Right atrium auricular region (tissue), 2 donors: ENCODE data around the gene UMAD1. TPM values are rescaled to one million over a fixed set of nuclear protein-coding genes. Genes with fewer than 3 reads are reported as not detected.
A peak's percentile ranks its signal among the peaks of the same experiment; 100 is the strongest.

Experiments
- DNase-seq: peaks from one replicate; pipeline ENCODE4 v3.0.0-alpha.2; 2019; ENCODE audit warnings: low spot score
- H3K27ac ChIP-seq, 2 donors: fragments of 200-600 bp; sonication (generic); 1 replicate in 1 of 2; 2 replicates in 1 of 2; pipeline ENCODE4 v1.5.1; 2016 to 2019
- H3K27me3 ChIP-seq, 2 donors: fragments of 200-600 bp; sonication (generic); one replicate each; pipeline versions ENCODE4 v1.5.1 to v1.6.0; 2017 to 2019
- H3K36me3 ChIP-seq: fragments of 200-600 bp; sonication (generic); one replicate; pipeline ENCODE4 v1.5.1; 2016
- H3K4me1 ChIP-seq, 2 donors: fragments of 200-600 bp; sonication (generic); one replicate each; pipeline versions ENCODE4 v1.5.1 to v1.6.0; 2017 to 2019
- H3K4me3 ChIP-seq, 2 donors: fragments of 200-600 bp; sonication (generic); 1 replicate in 1 of 2; 2 replicates in 1 of 2; pipeline ENCODE4 v1.5.1; 2017 to 2019; ENCODE audit warnings: mild to moderate bottlenecking in 1 of 2, moderate library complexity in 1 of 2
- H3K9me3 ChIP-seq, 2 donors: fragments of 200-600 bp; sonication (generic); one replicate each; pipeline ENCODE4 v1.5.1; 2019
- total RNA-seq, 2 donors: library from RNA; depleted of rRNA; stranded (reverse); fragments of >200 nt; gene quantifications; one replicate each; pipeline ENCODE4 v1.1.0, GENCODE V29; 2016
- TF ChIP-seq, protein P1 (sequence below), 2 donors: fragments of 200-600 bp; sonication (generic); IDR thresholded peaks; one replicate each; pipeline ENCODE4 v1.5.1; 2019; ENCODE audit warnings: antibody characterized with exemption in 2 of 2

UMAD1 gene
- total RNA-seq, 2 donors from 2014 or later = 9.2 to 17.7 TPM

GRCh38 chr7:7694542-7694941 lies 54.0 kb downstream of the UMAD1 start:
- Histone ChIP-seq H3K9me3 (no peaks in the 10 kb centered on the region), H3K27ac (peak overlapping the region in 1 of 2 donors; percentile 63)
- DNase-seq = no peak

DNA sequence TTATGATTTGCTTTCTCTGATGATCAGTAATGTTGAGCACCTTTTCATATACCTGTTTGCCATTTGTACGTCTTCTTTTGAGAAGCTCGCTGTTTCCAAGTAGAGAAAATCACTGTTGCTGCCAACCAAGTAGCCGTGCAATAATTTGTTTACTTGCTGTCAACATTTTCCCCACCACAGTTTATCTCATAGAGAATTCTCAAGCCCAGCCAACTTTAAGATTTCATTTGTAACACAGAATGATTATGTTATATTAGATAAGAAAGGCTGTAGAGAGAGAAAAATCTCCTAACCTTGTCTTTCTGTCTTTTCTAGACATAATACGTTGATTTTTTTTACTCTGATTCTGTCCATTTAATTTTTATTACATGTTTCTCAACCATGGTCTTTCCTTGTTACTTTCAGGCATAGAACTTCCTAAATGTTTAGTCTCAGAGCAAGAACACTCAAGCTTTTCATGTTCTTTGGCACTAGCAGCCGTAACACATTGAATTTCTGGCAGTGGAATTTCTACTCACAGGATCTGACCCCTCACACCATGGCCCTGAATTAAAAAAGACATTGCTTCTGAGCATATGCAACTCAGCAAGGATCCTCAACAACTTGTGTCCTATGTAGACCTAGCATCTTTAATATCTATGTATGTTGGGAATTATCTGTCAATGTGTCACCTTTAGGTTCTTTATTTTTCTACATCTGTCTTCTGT lies 54.7 kb downstream of the UMAD1 start:
- Histone ChIP-seq H3K36me3 (no peaks in the 10 kb centered on the region), H3K4me1 (peaks cover 0 to 49% of the 10 kb centered on the region in 2 donors), H3K27ac (peak overlapping the region; percentile 52 to 63), H3K9me3 (no peaks in the 10 kb centered on the region), H3K27me3 (no peaks in the 10 kb centered on the region), H3K4me3 (peak overlapping the region in 1 of 2 donors; percentile 5)
- DNase-seq = no peak
- TF ChIP-seq, protein P1, sequence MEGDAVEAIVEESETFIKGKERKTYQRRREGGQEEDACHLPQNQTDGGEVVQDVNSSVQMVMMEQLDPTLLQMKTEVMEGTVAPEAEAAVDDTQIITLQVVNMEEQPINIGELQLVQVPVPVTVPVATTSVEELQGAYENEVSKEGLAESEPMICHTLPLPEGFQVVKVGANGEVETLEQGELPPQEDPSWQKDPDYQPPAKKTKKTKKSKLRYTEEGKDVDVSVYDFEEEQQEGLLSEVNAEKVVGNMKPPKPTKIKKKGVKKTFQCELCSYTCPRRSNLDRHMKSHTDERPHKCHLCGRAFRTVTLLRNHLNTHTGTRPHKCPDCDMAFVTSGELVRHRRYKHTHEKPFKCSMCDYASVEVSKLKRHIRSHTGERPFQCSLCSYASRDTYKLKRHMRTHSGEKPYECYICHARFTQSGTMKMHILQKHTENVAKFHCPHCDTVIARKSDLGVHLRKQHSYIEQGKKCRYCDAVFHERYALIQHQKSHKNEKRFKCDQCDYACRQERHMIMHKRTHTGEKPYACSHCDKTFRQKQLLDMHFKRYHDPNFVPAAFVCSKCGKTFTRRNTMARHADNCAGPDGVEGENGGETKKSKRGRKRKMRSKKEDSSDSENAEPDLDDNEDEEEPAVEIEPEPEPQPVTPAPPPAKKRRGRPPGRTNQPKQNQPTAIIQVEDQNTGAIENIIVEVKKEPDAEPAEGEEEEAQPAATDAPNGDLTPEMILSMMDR (IDR thresholded peaks at IDR 0.05) = no peak

More at GRCh38 chr7:7694542-7694941, 54.0 kb downstream of the UMAD1 start:
- Histone ChIP-seq H3K4me1 (peaks cover 0 to 49% of the 10 kb centered on the region in 2 donors), H3K4me3 (no peak overlapping the region), H3K36me3 (no peaks in the 10 kb centered on the region), H3K27me3 (no peaks in the 10 kb centered on the region)
- TF ChIP-seq, protein P1 (IDR thresholded peaks at IDR 0.05) = no peak

DNA sequence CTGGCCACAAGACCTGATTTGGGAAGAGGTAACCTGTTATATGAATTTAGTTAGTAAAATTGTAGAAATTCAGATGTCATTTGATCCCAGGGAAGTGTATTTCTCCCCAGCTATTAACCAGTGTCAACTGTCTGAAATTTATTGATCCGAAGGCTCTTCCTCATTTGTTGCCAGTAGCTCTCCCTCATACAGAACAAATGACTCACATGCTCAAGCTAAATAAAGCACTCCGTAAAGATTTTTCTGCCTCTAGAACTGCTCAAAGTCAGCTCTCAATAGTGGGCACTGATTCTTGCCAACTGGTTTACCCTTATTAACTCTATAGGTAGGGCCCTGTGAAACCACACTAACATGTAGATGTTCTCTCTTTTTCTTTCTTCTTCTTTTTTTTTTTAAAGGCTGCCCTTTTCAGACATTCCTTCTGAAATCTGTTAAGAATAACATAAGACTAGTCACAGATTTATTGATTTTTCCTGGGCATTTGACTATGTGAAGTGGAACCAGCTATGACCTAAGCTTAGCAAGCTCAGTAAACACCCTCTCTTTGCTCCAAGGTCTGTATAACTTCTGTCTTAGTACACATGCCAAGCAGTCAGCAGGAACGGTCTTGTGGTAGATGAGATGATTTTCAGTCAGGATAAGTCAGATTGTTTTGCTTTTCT lies 56.0 kb downstream of the UMAD1 start:
- H3K4me1 ChIP-seq = peaks cover 0 to 49% of the 10 kb centered on the region in 2 donors
- no peaks in the 10 kb centered on the region for H3K36me3 ChIP-seq
- H3K4me3 ChIP-seq = no peak overlapping the region
- no peaks in the 10 kb centered on the region for H3K27me3 ChIP-seq
- peak overlapping the region; percentile 39 to 63 for H3K27ac ChIP-seq
- TF ChIP-seq, protein P1 (IDR thresholded peaks at IDR 0.05) = no peak
- no peak for DNase-seq
- no peaks in the 10 kb centered on the region for H3K9me3 ChIP-seq

- DNase-seq = no peak
- no peak overlapping the region for H3K4me3 ChIP-seq
- H3K27ac ChIP-seq = peak overlapping the region; percentile 17 to 38
- TF ChIP-seq, protein P1 (IDR thresholded peaks at IDR 0.05) = no peak
- no peaks in the 10 kb centered on the region for H3K27me3 ChIP-seq
- no peaks in the 10 kb centered on the region for H3K36me3 ChIP-seq
- peaks cover 0 to 49% of the 10 kb centered on the region in 2 donors for H3K4me1 ChIP-seq
- H3K9me3 ChIP-seq = no peaks in the 10 kb centered on the region
Observed at GRCh38 chr7:7698930-7699329, 58.4 kb downstream of the UMAD1 start.

- Histone ChIP-seq H3K27ac (peak overlapping the region; percentile 17 to 38), H3K9me3 (no peaks in the 10 kb centered on the region), H3K4me3 (no peak overlapping the region), H3K4me1 (peaks cover 0 to 49% of the 10 kb centered on the region in 2 donors), H3K27me3 (no peaks in the 10 kb centered on the region), H3K36me3 (no peaks in the 10 kb centered on the region)
- DNase-seq = no peak
- TF ChIP-seq, protein P1 (IDR thresholded peaks at IDR 0.05) = no peak
Observed at GRCh38 chr7:7699380-7699779, 58.8 kb downstream of the UMAD1 start.
